Measurements from ENCODE around the gene ODC1.

ODC1 gene

GRCh38 chr2:10494351-10495066, 46.4 kb upstream of the ODC1 start:
- Histone ChIP-seq H4K8ac (ENCODE audit: low read length) (no peak overlapping the region), H3K9me3 (ENCODE audit: control insufficient read depth, low read length) (peaks cover 15% of the 10 kb centered on the region), H3K36me3 (ENCODE audit: control insufficient read depth in 1 of 2, insufficient read depth in 2 of 2, low read depth in 1 of 2, low read length in 2 of 2) (no peaks in the 10 kb centered on the region), H2AK5ac (ENCODE audit: low read length, severe bottlenecking) (peak overlapping the region; percentile 36), H3K79me1 (replicated peaks; ENCODE audit: low read length, poor library complexity, severe bottlenecking) (no peaks in the 10 kb centered on the region), H3K14ac (ENCODE audit: low read length in 2 of 2) (no peak overlapping the region), H2BK120ac (ENCODE audit: low read depth, low read length) (no peak overlapping the region), H3K4me3 (ENCODE audit: insufficient read depth in 1 of 2, low read depth in 1 of 2, low read length in 2 of 2) (no peak overlapping the region), H3K27me3 (ENCODE audit: control insufficient read depth in 1 of 2, insufficient read depth in 1 of 2, low read length in 2 of 2) (peaks cover 0 to 68% of the 10 kb centered on the region in 2 experiments), H3K23ac (ENCODE audit: low read length in 2 of 2) (no peak overlapping the region), H2AFZ (ENCODE audit: low read depth, low read length) (no peak overlapping the region), H3K27ac (ENCODE audit: low read length, poor library complexity, severe bottlenecking) (no peak overlapping the region), H3K4ac (ENCODE audit: low read depth in 1 of 2, low read length in 2 of 2) (no peak overlapping the region), H3K18ac (ENCODE audit: low read depth in 1 of 2, low read length in 2 of 2) (no peak overlapping the region), H2BK12ac (ENCODE audit: low read length in 2 of 2) (no peak overlapping the region), H3K4me2 (ENCODE audit: low read length, poor library complexity, severe bottlenecking) (no peak overlapping the region), H3K9ac (ENCODE audit: low read length) (no peak overlapping the region), H2BK5ac (ENCODE audit: low read depth, low read length, poor library complexity, severe bottlenecking) (no peak overlapping the region), H3K4me1 (ENCODE audit: control insufficient read depth, insufficient read depth, low read depth, low read length) (peaks cover 25% of the 10 kb centered on the region), H2BK15ac (ENCODE audit: low read depth, poor library complexity, severe bottlenecking) (no peak overlapping the region), H4K91ac (ENCODE audit: low read length) (no peak overlapping the region)
- 81% methylated on average over 13 of the region's 13 CpGs for WGBS
- no peak for DNase-seq

- no peak overlapping the region for H4K91ac ChIP-seq (ENCODE audit: low read length)
- H3K9ac ChIP-seq (ENCODE audit: low read length) = no peak overlapping the region
- no peaks in the 10 kb centered on the region for H3K79me1 ChIP-seq (replicated peaks; ENCODE audit: low read length, poor library complexity, severe bottlenecking)
- H3K4ac ChIP-seq (ENCODE audit: low read depth in 1 of 2, low read length in 2 of 2) = no peak overlapping the region
- H3K18ac ChIP-seq (ENCODE audit: low read depth in 1 of 2, low read length in 2 of 2) = no peak overlapping the region
- 90% methylated on average over 22 of the region's 22 CpGs for WGBS
- no peak overlapping the region for H3K4me2 ChIP-seq (ENCODE audit: low read length, poor library complexity, severe bottlenecking)
- H3K14ac ChIP-seq (ENCODE audit: low read length in 2 of 2) = no peak overlapping the region
- H2BK5ac ChIP-seq (ENCODE audit: low read depth, low read length, poor library complexity, severe bottlenecking) = no peak overlapping the region
- peaks cover 15% of the 10 kb centered on the region for H3K9me3 ChIP-seq (ENCODE audit: control insufficient read depth, low read length)
- H3K4me3 ChIP-seq (ENCODE audit: insufficient read depth in 1 of 2, low read depth in 1 of 2, low read length in 2 of 2) = no peak overlapping the region
- no peaks in the 10 kb centered on the region for H3K36me3 ChIP-seq (ENCODE audit: control insufficient read depth in 1 of 2, insufficient read depth in 2 of 2, low read depth in 1 of 2, low read length in 2 of 2)
- H3K27ac ChIP-seq (ENCODE audit: low read length, poor library complexity, severe bottlenecking) = peak overlapping the region; percentile 55
- H4K8ac ChIP-seq (ENCODE audit: low read length) = no peak overlapping the region
- H2AFZ ChIP-seq (ENCODE audit: low read depth, low read length) = no peak overlapping the region
- peak overlapping the region; percentile 11 for H2AK5ac ChIP-seq (ENCODE audit: low read length, severe bottlenecking)
- no peak overlapping the region for H2BK120ac ChIP-seq (ENCODE audit: low read depth, low read length)
- H2BK15ac ChIP-seq (ENCODE audit: low read depth, poor library complexity, severe bottlenecking) = no peak overlapping the region
- H2BK12ac ChIP-seq (ENCODE audit: low read length in 2 of 2) = no peak overlapping the region
- DNase-seq = peak; percentile 12
- no peak overlapping the region for H3K23ac ChIP-seq (ENCODE audit: low read length in 2 of 2)
- H3K27me3 ChIP-seq (ENCODE audit: control insufficient read depth in 1 of 2, insufficient read depth in 1 of 2, low read length in 2 of 2) = peaks cover 0 to 62% of the 10 kb centered on the region in 2 experiments
- H3K4me1 ChIP-seq (ENCODE audit: control insufficient read depth, insufficient read depth, low read depth, low read length) = peaks cover 25% of the 10 kb centered on the region
Observed at GRCh38 chr2:10493634-10494281, 45.6 kb upstream of the ODC1 start.

GRCh38 chr2:10493075-10493633, 45.0 kb upstream of the ODC1 start:
- Histone ChIP-seq H3K27ac (ENCODE audit: low read length, poor library complexity, severe bottlenecking) (peak overlapping the region; percentile 55), H3K18ac (ENCODE audit: low read depth in 1 of 2, low read length in 2 of 2) (no peak overlapping the region), H2BK15ac (ENCODE audit: low read depth, poor library complexity, severe bottlenecking) (no peak overlapping the region), H3K4me1 (ENCODE audit: control insufficient read depth, insufficient read depth, low read depth, low read length) (peaks cover 25% of the 10 kb centered on the region), H3K9ac (ENCODE audit: low read length) (no peak overlapping the region), H3K4ac (ENCODE audit: low read depth in 1 of 2, low read length in 2 of 2) (no peak overlapping the region), H3K79me1 (replicated peaks; ENCODE audit: low read length, poor library complexity, severe bottlenecking) (no peaks in the 10 kb centered on the region), H3K27me3 (ENCODE audit: control insufficient read depth in 1 of 2, insufficient read depth in 1 of 2, low read length in 2 of 2) (peaks cover 0 to 59% of the 10 kb centered on the region in 2 experiments), H3K9me3 (ENCODE audit: control insufficient read depth, low read length) (peaks cover 15% of the 10 kb centered on the region), H3K14ac (ENCODE audit: low read length in 2 of 2) (no peak overlapping the region), H3K4me3 (ENCODE audit: insufficient read depth in 1 of 2, low read depth in 1 of 2, low read length in 2 of 2) (no peak overlapping the region), H3K23ac (ENCODE audit: low read length in 2 of 2) (no peak overlapping the region), H2BK120ac (ENCODE audit: low read depth, low read length) (no peak overlapping the region), H3K36me3 (ENCODE audit: control insufficient read depth in 1 of 2, insufficient read depth in 2 of 2, low read depth in 1 of 2, low read length in 2 of 2) (no peaks in the 10 kb centered on the region), H3K4me2 (ENCODE audit: low read length, poor library complexity, severe bottlenecking) (no peak overlapping the region), H4K91ac (ENCODE audit: low read length) (no peak overlapping the region), H2BK5ac (ENCODE audit: low read depth, low read length, poor library complexity, severe bottlenecking) (no peak overlapping the region), H2AFZ (ENCODE audit: low read depth, low read length) (no peak overlapping the region), H4K8ac (ENCODE audit: low read length) (no peak overlapping the region), H2BK12ac (ENCODE audit: low read length in 2 of 2) (no peak overlapping the region), H2AK5ac (ENCODE audit: low read length, severe bottlenecking) (no peak overlapping the region)
- DNase-seq = no peak
- 90% methylated on average over 5 of the region's 5 CpGs for WGBS

GRCh38 chr2:10490806-10491291, 42.7 kb upstream of the ODC1 start:
- H2AFZ ChIP-seq (ENCODE audit: low read depth, low read length) = no peak overlapping the region
- DNase-seq = no peak
- H4K8ac ChIP-seq (ENCODE audit: low read length) = no peak overlapping the region
- H3K23ac ChIP-seq (ENCODE audit: low read length in 2 of 2) = no peak overlapping the region
- peaks cover 19% of the 10 kb centered on the region for H3K4me1 ChIP-seq (ENCODE audit: control insufficient read depth, insufficient read depth, low read depth, low read length)
- H3K79me1 ChIP-seq (replicated peaks; ENCODE audit: low read length, poor library complexity, severe bottlenecking) = no peaks in the 10 kb centered on the region
- H3K18ac ChIP-seq (ENCODE audit: low read depth in 1 of 2, low read length in 2 of 2) = no peak overlapping the region
- H3K27ac ChIP-seq (ENCODE audit: low read length, poor library complexity, severe bottlenecking) = no peak overlapping the region
- no peak overlapping the region for H3K4me2 ChIP-seq (ENCODE audit: low read length, poor library complexity, severe bottlenecking)
- no peaks in the 10 kb centered on the region for H3K36me3 ChIP-seq (ENCODE audit: control insufficient read depth in 1 of 2, insufficient read depth in 2 of 2, low read depth in 1 of 2, low read length in 2 of 2)
- no peak overlapping the region for H2AK5ac ChIP-seq (ENCODE audit: low read length, severe bottlenecking)
- no peak overlapping the region for H4K91ac ChIP-seq (ENCODE audit: low read length)
- H2BK120ac ChIP-seq (ENCODE audit: low read depth, low read length) = no peak overlapping the region
- H2BK15ac ChIP-seq (ENCODE audit: low read depth, poor library complexity, severe bottlenecking) = no peak overlapping the region
- no peak overlapping the region for H3K4me3 ChIP-seq (ENCODE audit: insufficient read depth in 1 of 2, low read depth in 1 of 2, low read length in 2 of 2)
- no peak overlapping the region for H2BK12ac ChIP-seq (ENCODE audit: low read length in 2 of 2)
- no peak overlapping the region for H3K14ac ChIP-seq (ENCODE audit: low read length in 2 of 2)
- WGBS = 91% methylated on average over 8 of the region's 8 CpGs
- peaks cover 0 to 63% of the 10 kb centered on the region in 2 experiments for H3K27me3 ChIP-seq (ENCODE audit: control insufficient read depth in 1 of 2, insufficient read depth in 1 of 2, low read length in 2 of 2)
- no peak overlapping the region for H3K4ac ChIP-seq (ENCODE audit: low read depth in 1 of 2, low read length in 2 of 2)
- H2BK5ac ChIP-seq (ENCODE audit: low read depth, low read length, poor library complexity, severe bottlenecking) = no peak overlapping the region
- peaks cover 15% of the 10 kb centered on the region for H3K9me3 ChIP-seq (ENCODE audit: control insufficient read depth, low read length)
- no peak overlapping the region for H3K9ac ChIP-seq (ENCODE audit: low read length)

Data from mesenchymal stem cell (in vitro differentiated cells and primary cell).